ENCODE measurements around the gene AP2A2.

Gene AP2A2

GRCh38 chr11:928786-929185 is 3.1 kb downstream of the AP2A2 start:
- Mint-ChIP-seq H3K4me1 (ENCODE audit: low read depth) (peaks cover 64% of the 10 kb centered on the region), H3K4me3 (peak overlapping the region; percentile 5), H3K27ac (peak overlapping the region; percentile 13), H3K36me3 (peaks cover 2% of the 10 kb centered on the region), H3K27me3 (no peaks in the 10 kb centered on the region), H3K9me3 (ENCODE audit: low read depth) (no peaks in the 10 kb centered on the region)

DNA sequence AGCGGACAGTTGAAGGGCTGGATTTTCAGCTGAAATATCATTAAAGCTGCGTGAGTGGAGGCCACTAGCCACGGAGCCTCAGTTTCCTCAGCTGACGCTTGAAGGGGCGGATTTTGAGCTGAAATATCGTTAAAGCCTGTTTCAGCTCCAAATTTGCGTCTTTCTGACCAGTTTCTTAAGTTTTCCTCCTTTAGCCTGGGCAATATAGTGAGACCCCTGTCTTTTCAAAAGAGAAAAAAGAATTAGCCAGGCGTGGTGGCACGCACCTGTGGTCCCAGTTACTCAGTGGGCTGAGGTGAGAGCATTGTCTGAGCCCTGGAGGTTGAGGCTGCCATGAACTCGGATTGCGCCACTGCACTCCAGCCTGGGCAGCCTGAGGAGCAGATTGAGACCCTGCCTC is 3.7 kb downstream of the AP2A2 start:
- Mint-ChIP-seq H3K27ac (no peak overlapping the region), H3K9me3 (ENCODE audit: low read depth) (no peaks in the 10 kb centered on the region), H3K4me3 (no peak overlapping the region), H3K36me3 (peaks cover 2% of the 10 kb centered on the region), H3K4me1 (ENCODE audit: low read depth) (peaks cover 67% of the 10 kb centered on the region), H3K27me3 (no peaks in the 10 kb centered on the region)

DNA sequence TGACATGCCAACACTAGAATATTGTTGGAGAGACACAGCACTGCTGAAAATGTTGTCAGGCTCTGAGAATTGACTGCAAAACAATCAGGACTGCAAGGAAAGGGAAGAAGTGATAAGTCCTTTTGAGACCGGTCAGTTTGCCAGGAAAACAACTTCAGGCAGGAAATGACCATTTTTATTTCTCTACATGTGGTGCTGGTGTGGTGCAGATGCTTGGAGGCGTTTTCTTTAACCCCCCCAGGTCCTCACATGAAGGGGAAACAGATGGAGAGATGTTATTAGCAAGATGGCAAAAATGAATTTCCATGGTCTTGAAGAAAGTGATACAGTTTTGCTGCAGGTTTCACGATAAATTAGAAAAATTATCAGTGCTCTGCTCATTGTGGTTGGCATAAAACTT is 5.7 kb downstream of the AP2A2 start:
- peaks cover 2% of the 10 kb centered on the region for H3K36me3 Mint-ChIP-seq
- peaks cover 74% of the 10 kb centered on the region for H3K4me1 Mint-ChIP-seq (ENCODE audit: low read depth)
- no peaks in the 10 kb centered on the region for H3K27me3 Mint-ChIP-seq
- H3K4me3 Mint-ChIP-seq: no peak overlapping the region
- no peak overlapping the region for H3K27ac Mint-ChIP-seq
- no peaks in the 10 kb centered on the region for H3K9me3 Mint-ChIP-seq (ENCODE audit: low read depth)

- no peaks in the 10 kb centered on the region for H3K27me3 Mint-ChIP-seq
- H3K36me3 Mint-ChIP-seq: peaks cover 2% of the 10 kb centered on the region
- H3K9me3 Mint-ChIP-seq (ENCODE audit: low read depth): no peaks in the 10 kb centered on the region
- no peak overlapping the region for H3K27ac Mint-ChIP-seq
- H3K4me3 Mint-ChIP-seq: peak overlapping the region; percentile 59
- peaks cover 73% of the 10 kb centered on the region for H3K4me1 Mint-ChIP-seq (ENCODE audit: low read depth)
These were observed 6.8 kb downstream of the AP2A2 start for GRCh38 chr11:932435-932834.

GRCh38 chr11:933142-933851 is 7.6 kb downstream of the AP2A2 start:
- Mint-ChIP-seq H3K36me3 (peaks cover 2% of the 10 kb centered on the region), H3K27ac (peak overlapping the region; percentile 72), H3K4me1 (ENCODE audit: low read depth) (peaks cover 73% of the 10 kb centered on the region), H3K27me3 (no peaks in the 10 kb centered on the region), H3K9me3 (ENCODE audit: low read depth) (no peaks in the 10 kb centered on the region), H3K4me3 (peak overlapping the region; percentile 59)

DNA sequence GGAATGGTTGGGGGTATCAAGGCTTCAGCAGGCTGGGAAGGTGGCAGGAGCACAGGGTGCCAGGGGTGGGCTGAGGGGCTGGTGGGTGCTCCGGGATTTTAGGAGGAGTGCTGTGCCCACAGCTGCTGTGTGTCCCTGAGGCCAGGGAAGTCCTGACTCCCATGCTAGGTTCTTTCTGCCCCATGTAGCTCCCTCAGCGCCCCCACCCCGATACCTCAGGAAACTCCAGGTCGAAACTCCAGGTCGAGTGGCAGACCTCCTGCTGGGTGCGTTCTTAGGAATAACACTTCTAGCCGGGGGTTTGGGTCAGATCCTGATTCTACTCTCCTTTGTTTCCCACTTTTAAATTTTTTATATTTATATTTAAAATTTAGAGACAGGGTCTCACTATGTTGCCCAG is 8.3 kb downstream of the AP2A2 start:
- no peaks in the 10 kb centered on the region for H3K27me3 Mint-ChIP-seq
- H3K9me3 Mint-ChIP-seq (ENCODE audit: low read depth): no peaks in the 10 kb centered on the region
- H3K4me1 Mint-ChIP-seq (ENCODE audit: low read depth): peaks cover 72% of the 10 kb centered on the region
- H3K4me3 Mint-ChIP-seq: peak overlapping the region; percentile 59
- peak overlapping the region; percentile 52 for H3K27ac Mint-ChIP-seq
- H3K36me3 Mint-ChIP-seq: peaks cover 2% of the 10 kb centered on the region

DNA sequence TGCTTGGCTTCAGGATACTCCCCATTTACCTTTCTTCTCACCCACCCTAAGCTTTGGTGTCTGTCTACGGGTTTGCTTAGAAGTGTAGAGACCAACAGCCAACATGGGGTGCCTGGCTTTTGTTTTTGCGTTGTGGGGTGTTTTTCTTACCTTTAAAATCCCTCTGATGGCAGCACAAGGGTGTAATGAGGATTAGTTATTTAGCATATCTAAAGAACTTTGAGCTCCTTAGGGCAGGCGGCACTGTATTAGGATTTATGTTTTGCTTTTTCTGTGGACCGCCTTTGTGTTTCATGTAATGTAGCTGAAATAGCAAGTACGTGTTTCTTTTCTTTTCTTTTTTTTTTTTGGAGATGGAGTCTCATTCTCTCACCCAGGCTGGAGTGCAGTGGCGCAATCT is 8.9 kb downstream of the AP2A2 start:
- Mint-ChIP-seq H3K9me3 (ENCODE audit: low read depth) (no peaks in the 10 kb centered on the region), H3K4me1 (ENCODE audit: low read depth) (peaks cover 70% of the 10 kb centered on the region), H3K4me3 (no peak overlapping the region), H3K36me3 (peaks cover 2% of the 10 kb centered on the region), H3K27me3 (no peaks in the 10 kb centered on the region), H3K27ac (peak overlapping the region; percentile 46)

DNA sequence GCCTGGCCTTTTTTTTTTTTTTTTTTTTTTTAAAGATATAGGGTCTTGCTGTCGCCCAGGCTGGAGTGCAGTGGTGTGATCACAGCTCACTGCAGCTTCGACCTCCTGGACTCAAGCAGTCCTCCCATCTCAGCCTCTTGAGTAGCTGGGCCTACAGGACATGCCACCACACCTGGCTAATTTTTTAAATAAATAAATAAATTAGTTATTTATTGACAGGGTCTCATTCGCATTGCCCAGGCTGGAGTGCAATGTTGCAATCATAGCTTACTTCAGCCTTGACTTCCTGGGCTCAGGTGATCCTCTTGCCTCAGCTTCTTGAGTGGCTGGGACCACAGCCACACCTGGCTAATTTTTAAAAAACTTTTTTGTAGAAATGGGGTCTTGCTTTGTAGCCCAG is 10.5 kb downstream of the AP2A2 start:
- Mint-ChIP-seq H3K4me3 (peak overlapping the region; percentile 13), H3K27ac (no peak overlapping the region), H3K4me1 (ENCODE audit: low read depth) (peaks cover 76% of the 10 kb centered on the region), H3K27me3 (no peaks in the 10 kb centered on the region), H3K9me3 (ENCODE audit: low read depth) (no peaks in the 10 kb centered on the region), H3K36me3 (peaks cover 1% of the 10 kb centered on the region)

DNA sequence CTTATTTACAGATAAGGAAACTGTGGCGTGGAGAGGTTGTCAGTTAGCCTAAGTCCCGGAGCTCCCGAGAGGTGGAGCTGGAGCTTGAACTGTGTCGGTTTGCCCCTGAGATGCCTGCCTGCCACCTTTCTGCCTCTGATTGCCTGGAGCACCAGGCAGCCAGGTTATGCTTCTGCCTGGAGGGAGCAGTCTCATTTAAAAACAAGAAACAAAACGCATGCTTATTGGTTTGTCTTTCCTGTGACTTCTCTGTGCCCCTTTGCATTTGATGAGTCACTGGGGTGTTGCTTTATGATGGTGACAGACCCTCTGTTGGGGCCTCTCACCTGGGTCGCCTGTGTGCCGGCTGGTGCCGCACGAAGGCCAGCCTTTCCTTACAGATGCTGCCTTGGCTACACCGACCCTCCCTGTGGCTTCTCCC is 12.2 kb downstream of the AP2A2 start:
- peak overlapping the region; percentile 73 for H3K27ac Mint-ChIP-seq
- H3K36me3 Mint-ChIP-seq: no peaks in the 10 kb centered on the region
- no peaks in the 10 kb centered on the region for H3K27me3 Mint-ChIP-seq
- H3K9me3 Mint-ChIP-seq (ENCODE audit: low read depth): no peaks in the 10 kb centered on the region
- H3K4me3 Mint-ChIP-seq: peak overlapping the region; percentile 25
- H3K4me1 Mint-ChIP-seq (ENCODE audit: low read depth): peaks cover 72% of the 10 kb centered on the region

DNA sequence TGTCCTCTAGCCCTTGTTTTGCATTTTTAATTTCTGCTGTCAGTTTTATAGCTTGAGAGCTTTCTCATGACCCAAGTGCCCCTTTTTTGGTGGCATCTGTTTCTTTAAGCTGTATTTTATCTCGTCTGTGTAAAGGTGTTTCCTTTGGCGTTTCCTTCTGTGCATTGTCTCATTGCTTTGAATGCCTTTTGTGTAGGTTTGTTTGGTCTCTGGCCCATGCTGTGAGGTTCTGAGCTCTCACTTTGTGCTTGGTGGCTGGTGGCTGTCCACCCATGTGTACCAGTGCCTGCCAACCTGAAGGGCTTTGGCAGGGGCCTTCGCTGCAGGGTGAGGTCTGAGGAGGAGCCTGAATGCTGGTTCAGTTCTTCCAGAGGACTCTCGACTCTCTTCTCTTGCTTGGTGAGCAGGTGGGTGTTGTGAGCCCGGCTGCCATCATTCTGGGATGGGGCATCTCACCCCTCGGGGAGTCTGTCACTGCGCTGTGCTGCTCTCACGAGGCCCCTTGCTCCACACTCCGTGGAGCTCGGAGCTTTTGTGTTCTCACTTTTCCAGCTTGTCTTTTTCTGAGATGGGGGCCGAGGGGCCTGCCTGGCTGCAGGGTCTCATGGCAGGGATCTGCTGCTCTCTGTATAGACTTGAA is 14.9 kb downstream of the AP2A2 start:
- Mint-ChIP-seq H3K27ac (peak overlapping the region; percentile 81), H3K9me3 (ENCODE audit: low read depth) (no peaks in the 10 kb centered on the region), H3K4me3 (peak overlapping the region; percentile 64), H3K36me3 (peaks cover 3% of the 10 kb centered on the region), H3K4me1 (ENCODE audit: low read depth) (peaks cover 65% of the 10 kb centered on the region), H3K27me3 (no peaks in the 10 kb centered on the region)

DNA sequence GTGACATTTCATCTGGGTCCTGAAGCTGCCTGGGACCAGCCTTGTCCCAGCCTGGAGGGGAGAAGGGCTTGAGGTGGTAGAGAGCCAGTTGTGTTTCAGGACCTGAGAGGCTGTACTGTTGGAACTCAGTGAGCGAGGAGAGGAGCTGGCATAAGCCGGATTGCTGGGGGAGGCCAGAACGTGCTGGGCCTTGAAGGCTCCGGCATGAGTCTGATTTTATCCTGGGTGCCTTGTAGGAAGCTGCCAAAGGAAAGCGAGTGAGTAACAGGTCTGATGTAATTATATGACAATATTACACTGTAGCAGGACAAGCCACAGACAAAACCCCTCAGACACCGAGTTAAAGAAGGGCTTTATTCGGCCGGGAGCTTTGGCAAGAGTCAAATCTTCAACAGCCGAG is 17.2 kb downstream of the AP2A2 start:
- Mint-ChIP-seq H3K9me3 (ENCODE audit: low read depth) (peaks cover 1% of the 10 kb centered on the region), H3K4me3 (no peak overlapping the region), H3K36me3 (peaks cover 3% of the 10 kb centered on the region), H3K27me3 (no peaks in the 10 kb centered on the region), H3K27ac (no peak overlapping the region), H3K4me1 (ENCODE audit: low read depth) (peaks cover 50% of the 10 kb centered on the region)

GRCh38 chr11:944711-945470 is 19.2 kb downstream of the AP2A2 start:
- H3K36me3 Mint-ChIP-seq: peaks cover 13% of the 10 kb centered on the region
- H3K4me1 Mint-ChIP-seq (ENCODE audit: low read depth): peaks cover 32% of the 10 kb centered on the region
- H3K27me3 Mint-ChIP-seq: no peaks in the 10 kb centered on the region
- H3K4me3 Mint-ChIP-seq: no peak overlapping the region
- peaks cover 4% of the 10 kb centered on the region for H3K9me3 Mint-ChIP-seq (ENCODE audit: low read depth)
- H3K27ac Mint-ChIP-seq: peak overlapping the region; percentile 29

DNA sequence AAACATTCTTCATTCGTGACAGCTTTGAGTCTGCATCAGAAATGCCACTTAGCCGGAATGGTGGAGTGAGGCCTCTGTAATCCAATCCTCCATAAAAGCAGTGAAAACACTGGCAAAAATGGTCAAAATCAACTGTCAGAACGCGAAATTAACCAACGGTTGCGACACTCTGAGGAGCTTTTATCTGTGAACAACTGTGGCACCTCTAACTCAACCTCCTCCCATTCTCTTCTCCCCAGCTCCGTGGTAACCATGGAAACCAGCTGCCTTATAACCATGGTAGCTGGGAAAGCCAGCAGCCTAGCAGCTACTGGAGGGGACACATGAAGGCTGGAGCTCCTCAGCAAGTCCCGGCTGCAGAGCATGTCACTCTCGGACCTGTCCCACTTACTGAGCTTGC is 20.3 kb downstream of the AP2A2 start:
- H3K4me1 Mint-ChIP-seq (ENCODE audit: low read depth): peaks cover 21% of the 10 kb centered on the region
- no peak overlapping the region for H3K27ac Mint-ChIP-seq
- no peak overlapping the region for H3K4me3 Mint-ChIP-seq
- H3K27me3 Mint-ChIP-seq: no peaks in the 10 kb centered on the region
- peaks cover 4% of the 10 kb centered on the region for H3K9me3 Mint-ChIP-seq (ENCODE audit: low read depth)
- peaks cover 15% of the 10 kb centered on the region for H3K36me3 Mint-ChIP-seq

- Mint-ChIP-seq H3K4me1 (ENCODE audit: low read depth) (peaks cover 19% of the 10 kb centered on the region), H3K36me3 (peaks cover 15% of the 10 kb centered on the region), H3K9me3 (ENCODE audit: low read depth) (peaks cover 4% of the 10 kb centered on the region), H3K27me3 (no peaks in the 10 kb centered on the region), H3K4me3 (no peak overlapping the region), H3K27ac (no peak overlapping the region)
These were observed 22.1 kb downstream of the AP2A2 start for GRCh38 chr11:947744-948143.

GRCh38 chr11:951507-951906 is 25.8 kb downstream of the AP2A2 start:
- Mint-ChIP-seq H3K4me3 (no peak overlapping the region), H3K36me3 (peaks cover 11% of the 10 kb centered on the region)

More at GRCh38 chr11:951507-951906, 25.8 kb downstream of the AP2A2 start:
- Mint-ChIP-seq H3K27ac (no peak overlapping the region), H3K9me3 (ENCODE audit: low read depth) (peaks cover 4% of the 10 kb centered on the region), H3K4me1 (ENCODE audit: low read depth) (peaks cover 32% of the 10 kb centered on the region), H3K27me3 (no peaks in the 10 kb centered on the region)

All from activated naive CD8-positive, alpha-beta T cell (primary cell).